DOHH2 (cell line): ENCODE data around the gene C14orf132.

Experiments used
- CTCF ChIP-seq: fragments of 200-600 bp; sonication (generic); IDR thresholded peaks from one replicate; pipeline ENCODE4 v1.5.1; 2014; ENCODE audit warnings: antibody characterized with exemption, mild to moderate bottlenecking, low read depth, low read length; ENCODE audit not compliant: poor library complexity, severe bottlenecking
- EZH2phosphoT487 ChIP-seq: fragments of 200-600 bp; sonication (generic); IDR thresholded peaks from 2 replicates; pipeline ENCODE4 v1.6.1; 2017; ENCODE audit warnings: borderline replicate concordance, mild to moderate bottlenecking, antibody characterized with exemption, low read length, moderate library complexity, mixed read lengths

GRCh38 chr14:96131836-96132235, 92.7 kb downstream of the C14orf132 start:
- no peak for TF ChIP-seq CTCF
- TF ChIP-seq EZH2phosphoT487 = no peak
